Kidney (tissue), 14 donors: ENCODE results near the gene DLGAP4. TPM values are rescaled to one million over a fixed set of nuclear protein-coding genes. Genes with fewer than 3 reads are reported as not detected.
A peak's percentile ranks its signal among the peaks of the same experiment; 100 is the strongest.

ENCODE experiments used
- DNase-seq, 5 donors: peaks; one replicate each; pipeline ENCODE4 v3.0.0-alpha.2; 2013 to 2020
- FAIRE-seq: peaks from 2 replicates; lab custom pipeline; 2012; peaks lifted over from hg19 to GRCh38; lab: Jason Lieb, UNC
- H3K27ac ChIP-seq, 2 donors: one replicate each; pipeline ENCODE4 v1.7.0; 2013; ENCODE audit warnings: low read depth in 2 of 2, low read length in 2 of 2, inconsistent platforms in 1 of 2
- H3K27me3 ChIP-seq: one replicate; pipeline ENCODE4 v1.7.1; 2013; ENCODE audit warnings: low read length, inconsistent platforms; ENCODE audit not compliant: control insufficient read depth, insufficient read depth
- H3K36me3 ChIP-seq, 3 donors: one replicate each; pipeline versions ENCODE4 v1.7.0 to v1.7.1; 2013; ENCODE audit warnings: low read length in 3 of 3, control low read depth in 1 of 3, inconsistent platforms in 1 of 3; ENCODE audit not compliant: insufficient read depth in 3 of 3, control insufficient read depth in 2 of 3
- H3K4me1 ChIP-seq, 3 donors: one replicate each; pipeline versions ENCODE4 v1.7.0 to v1.7.1; 2013; ENCODE audit warnings: low read length in 3 of 3, inconsistent platforms in 1 of 3, low read depth in 1 of 3; ENCODE audit not compliant: control insufficient read depth in 2 of 3, insufficient read depth in 2 of 3
- H3K4me3 ChIP-seq, 3 donors: one replicate each; pipeline versions ENCODE4 v1.7.0 to v1.8.1; 2013; ENCODE audit warnings: low read length in 3 of 3, control low read depth in 1 of 3, inconsistent platforms in 1 of 3
- H3K9ac ChIP-seq, 3 donors: one replicate each; pipeline versions ENCODE4 v1.7.0 to v1.7.1; 2013; ENCODE audit warnings: low read length in 3 of 3, control low read depth in 1 of 3, inconsistent platforms in 1 of 3
- H3K9me3 ChIP-seq, 3 donors: one replicate each; pipeline versions ENCODE4 v1.7.0 to v1.7.1; 2013; ENCODE audit warnings: low read length in 3 of 3, control low read depth in 1 of 3, inconsistent platforms in 1 of 3; ENCODE audit not compliant: control insufficient read depth in 2 of 3, insufficient read depth in 1 of 3
- CTCF ChIP-seq: IDR thresholded peaks from 3 replicates; pipeline ENCODE4 v1.5.1; 2012; ENCODE audit warnings: mild to moderate bottlenecking, moderate library complexity, borderline replicate concordance; ENCODE audit not compliant: insufficient read depth; ENCODE audit errors: extremely low read depth
- intact Hi-C: fragments of 100-400 bp; cut with DNase I; formaldehyde crosslinking; loops from one replicate; pipeline ENCODE4 v1.11.1; 2022
- polyA plus RNA-seq: library from polyadenylated mRNA; stranded (reverse); fragments of 350-450 nt; fragmentation: Illumina TruSeq; extraction: RNeasy Lipid Tissue Mini Kit (QIAGEN cat#74804); gene quantifications from one replicate; pipeline ENCODE4 v1.2.3, GENCODE V29; 2014; ENCODE audit warnings: low read depth, low replicate concordance; ENCODE audit not compliant: insufficient read depth
- total RNA-seq: library from RNA; stranded (reverse); fragmentation: NEBNext Ultra II Directional; extraction: Animal tissue kit (Norgen Biotek cat#: 25700); gene quantifications from one replicate; pipeline ENCODE4 v1.2.1, GENCODE V29; 2021
- donor health status: control.
- donor health status: control.
- donor health status: control.
- donor health status: control.
- donor health status: control.
- donor health status: DM: yes; HTN: yes; CAD: no.
- donor health status: Normal renal cell carcinoma (clear cell type).

The DLGAP4 gene
- total and polyA plus RNA-seq, 2 donors from 2014 or later: 19.6 to 62.4 TPM

DNA sequence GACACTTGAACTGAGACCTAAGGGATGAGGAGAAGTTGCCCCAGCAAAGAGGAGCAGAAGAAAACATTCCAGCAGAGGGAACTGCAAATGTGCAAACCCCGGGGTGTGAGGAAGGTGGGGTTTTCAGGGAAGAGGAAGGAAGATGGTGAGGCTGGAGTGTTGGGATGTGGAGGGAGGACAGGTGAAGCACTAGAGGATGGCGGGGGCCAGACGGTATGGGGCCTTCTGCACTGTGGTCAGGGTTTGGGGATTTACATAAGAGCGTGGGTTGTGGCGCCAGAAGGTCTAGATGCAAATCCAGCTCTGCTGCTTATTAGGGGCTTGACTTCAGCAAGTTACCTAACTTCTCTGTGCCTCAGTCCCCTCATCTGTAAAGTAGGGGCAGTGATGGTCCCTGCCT lies 16.0 kb downstream of the DLGAP4 start:
- Histone ChIP-seq H3K4me3 (no peak overlapping the region), H3K9ac (no peak overlapping the region), H3K27ac (no peak overlapping the region), H3K4me1 (no peaks in the 10 kb centered on the region), H3K9me3 (peaks cover 0 to 9% (median 0%) of the 10 kb centered on the region in 3 donors), H3K36me3 (no peaks in the 10 kb centered on the region), H3K27me3 (no peaks in the 10 kb centered on the region)
- intact Hi-C loops: no loop called here
- FAIRE-seq (no peak), DNase-seq (peak in 1 of 5 donors; percentile 10)
- no peak for TF ChIP-seq CTCF

DNA sequence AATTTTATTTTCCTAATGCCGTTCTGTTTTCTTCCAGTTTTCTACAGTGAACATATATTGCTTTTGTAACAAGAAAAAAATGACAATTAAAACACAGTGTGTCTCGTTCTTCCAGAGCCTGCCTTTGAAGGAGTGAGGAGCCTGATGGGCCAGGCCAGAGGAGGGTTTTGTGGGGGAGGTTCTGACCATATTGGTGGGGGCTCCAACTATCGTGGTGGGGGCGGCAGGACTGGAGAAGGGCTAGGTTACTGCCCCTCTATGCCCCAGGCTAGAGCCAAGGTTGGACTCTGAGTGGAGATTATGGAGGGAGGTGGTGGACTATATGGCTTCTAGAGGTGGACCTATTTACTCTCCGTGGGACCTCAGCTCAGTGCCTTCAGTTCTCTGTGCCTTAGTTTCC lies 24.0 kb downstream of the DLGAP4 start:
- DNase-seq (peak in 1 of 5 donors; percentile 22), FAIRE-seq (no peak)

GRCh38 chr20:36331209-36331608 lies 25.1 kb downstream of the DLGAP4 start:
- TF ChIP-seq CTCF: no peak
- Histone ChIP-seq H3K27ac (no peak overlapping the region), H3K4me1 (no peaks in the 10 kb centered on the region), H3K36me3 (no peaks in the 10 kb centered on the region), H3K9ac (no peak overlapping the region), H3K27me3 (no peaks in the 10 kb centered on the region), H3K4me3 (no peak overlapping the region), H3K9me3 (no peaks in the 10 kb centered on the region)
- DNase-seq (peak in 2 of 5 donors; percentile 19 to 23), FAIRE-seq (no peak)
- intact Hi-C loops: no loop called here

More for the DNA sequence above, 24.0 kb downstream of the DLGAP4 start:
- no peak overlapping the region for H3K27ac ChIP-seq
- no peaks in the 10 kb centered on the region for H3K4me1 ChIP-seq
- peaks cover 0 to 3% (median 0%) of the 10 kb centered on the region in 3 donors for H3K9me3 ChIP-seq
- H3K9ac ChIP-seq: no peak overlapping the region
- intact Hi-C loops: no loop called here
- no peak overlapping the region for H3K4me3 ChIP-seq
- no peak for TF ChIP-seq CTCF
- no peaks in the 10 kb centered on the region for H3K36me3 ChIP-seq
- no peaks in the 10 kb centered on the region for H3K27me3 ChIP-seq

GRCh38 chr20:36333841-36334240 lies 27.7 kb downstream of the DLGAP4 start:
- intact Hi-C loops: no loop called here
- H3K27ac ChIP-seq: no peak overlapping the region
- no peaks in the 10 kb centered on the region for H3K27me3 ChIP-seq
- no peaks in the 10 kb centered on the region for H3K36me3 ChIP-seq
- no peak overlapping the region for H3K9ac ChIP-seq
- TF ChIP-seq CTCF: no peak
- H3K4me1 ChIP-seq: no peaks in the 10 kb centered on the region
- no peak overlapping the region for H3K4me3 ChIP-seq
- H3K9me3 ChIP-seq: no peaks in the 10 kb centered on the region
- DNase-seq (peak in 1 of 5 donors; percentile 18), FAIRE-seq (no peak)
